ENCODE measurements around the gene ATXN10. TPM values are rescaled to one million over a fixed set of nuclear protein-coding genes. Genes with fewer than 3 reads are reported as not detected.
"Not testable (repeated sequence)": the region's sequence is repeated elsewhere in the genome, so short reads cannot be mapped to it uniquely, and the experiment has no call there.

The ATXN10 gene
- total RNA-seq, 1 experiment from 2014 or later, result 122 TPM

GRCh38 chr22:45784357-45785277 lies 113.0 kb downstream of the ATXN10 start:
- DNase-seq (ENCODE audit: low read depth), result peak; percentile 29

- peak; percentile 63 for DNase-seq (ENCODE audit: low read depth)
Measured at GRCh38 chr22:45785458-45785857, 113.8 kb downstream of the ATXN10 start.

GRCh38 chr22:45786726-45787125 lies 115.1 kb downstream of the ATXN10 start:
- no peak for DNase-seq (ENCODE audit: low read depth)

- DNase-seq (ENCODE audit: low read depth), result no peak
Measured at GRCh38 chr22:45787759-45788158, 116.1 kb downstream of the ATXN10 start.

- DNase-seq (ENCODE audit: low read depth), result no peak
Measured at GRCh38 chr22:45788522-45788921, 116.9 kb downstream of the ATXN10 start.

- DNase-seq (ENCODE audit: low read depth), result no peak
Measured at GRCh38 chr22:45790401-45790800, 118.8 kb downstream of the ATXN10 start.

- DNase-seq (ENCODE audit: low read depth), result no peak
Measured at GRCh38 chr22:45793161-45793560, 121.5 kb downstream of the ATXN10 start.

DNA sequence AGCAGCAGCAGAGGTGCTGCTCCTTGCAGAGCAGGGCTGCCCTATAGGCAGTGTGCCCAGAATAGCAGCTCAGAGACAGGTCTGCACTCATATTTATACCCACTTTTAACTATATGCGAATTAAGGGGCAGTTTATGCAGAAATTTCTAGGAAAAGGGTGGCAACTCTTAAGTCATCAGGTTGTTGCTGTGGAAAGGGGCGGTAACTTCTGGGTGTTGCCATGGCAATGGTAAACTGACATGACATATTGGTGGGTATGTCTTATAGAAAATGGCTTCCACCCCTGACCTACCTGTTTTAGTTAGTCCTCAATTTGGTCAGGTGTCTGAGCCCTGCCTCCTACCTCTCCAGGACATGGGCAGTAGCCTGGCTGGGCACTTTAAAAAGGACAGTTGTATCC lies 122.3 kb downstream of the ATXN10 start:
- no peak for DNase-seq (ENCODE audit: low read depth)

- DNase-seq (ENCODE audit: low read depth), result not testable (repeated sequence)
Measured at GRCh38 chr22:45796009-45796408, 124.4 kb downstream of the ATXN10 start.

DNA sequence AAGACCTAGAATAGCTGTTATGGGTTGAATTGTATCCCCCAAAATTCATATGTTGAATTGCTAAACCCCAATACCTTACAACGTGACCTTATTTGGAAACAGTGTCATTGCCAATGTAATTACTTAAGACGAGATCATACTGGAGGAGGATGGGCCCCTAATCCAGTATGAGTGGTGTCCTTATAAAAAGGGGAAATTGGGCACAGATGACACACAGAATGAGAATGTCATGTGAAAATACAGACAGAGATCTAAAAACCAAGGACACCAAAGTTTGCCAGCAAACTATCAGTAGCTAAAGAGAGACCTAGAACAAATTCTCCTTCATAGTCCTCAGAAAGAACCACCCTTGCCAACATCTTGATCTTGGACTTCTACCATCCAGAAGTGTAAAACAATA lies 127.7 kb downstream of the ATXN10 start:
- DNase-seq (ENCODE audit: low read depth), result peak; percentile 20

GRCh38 chr22:45802054-45802453 lies 130.4 kb downstream of the ATXN10 start:
- DNase-seq (ENCODE audit: low read depth), result no peak

DNA sequence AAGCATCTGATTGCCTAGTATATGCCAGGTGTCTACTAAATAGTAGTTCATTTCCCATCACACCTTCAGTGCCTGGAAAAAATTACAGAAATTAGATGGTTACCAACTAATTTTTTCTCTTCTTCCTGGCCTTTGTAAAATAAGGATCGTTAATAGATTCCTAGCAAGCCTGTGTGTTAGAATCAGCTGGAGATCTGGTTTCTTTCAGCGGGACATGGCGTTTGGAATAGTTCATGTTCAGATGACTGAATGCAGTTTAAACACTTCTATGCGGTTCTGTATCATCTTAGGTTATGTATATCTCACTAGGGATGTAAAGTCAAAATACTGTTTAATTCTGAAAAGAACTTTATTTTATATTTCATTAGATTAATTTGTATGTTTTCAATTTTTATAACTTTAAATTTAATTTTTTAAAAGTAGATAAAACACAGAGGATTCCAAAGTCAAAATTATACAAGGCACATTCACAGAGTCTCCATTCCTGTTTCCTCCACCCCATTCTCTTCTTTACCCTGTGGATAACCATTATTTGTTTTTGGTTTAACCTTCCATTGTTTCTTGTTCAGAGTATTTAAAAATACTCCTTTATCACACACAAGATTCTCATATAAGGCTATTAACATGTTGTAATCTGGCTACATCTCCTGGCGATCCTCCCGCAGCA lies 132.8 kb downstream of the ATXN10 start:
- peak; percentile 29 for DNase-seq (ENCODE audit: low read depth)

- DNase-seq (ENCODE audit: low read depth), result peak; percentile 97
Measured at GRCh38 chr22:45804986-45805325, 133.3 kb downstream of the ATXN10 start.

- peak; percentile 58 for DNase-seq (ENCODE audit: low read depth)
Measured at GRCh38 chr22:45805413-45805812, 133.8 kb downstream of the ATXN10 start.

GRCh38 chr22:45807156-45807915 lies 135.7 kb downstream of the ATXN10 start:
- DNase-seq (ENCODE audit: low read depth), result peak; percentile 51

DNA sequence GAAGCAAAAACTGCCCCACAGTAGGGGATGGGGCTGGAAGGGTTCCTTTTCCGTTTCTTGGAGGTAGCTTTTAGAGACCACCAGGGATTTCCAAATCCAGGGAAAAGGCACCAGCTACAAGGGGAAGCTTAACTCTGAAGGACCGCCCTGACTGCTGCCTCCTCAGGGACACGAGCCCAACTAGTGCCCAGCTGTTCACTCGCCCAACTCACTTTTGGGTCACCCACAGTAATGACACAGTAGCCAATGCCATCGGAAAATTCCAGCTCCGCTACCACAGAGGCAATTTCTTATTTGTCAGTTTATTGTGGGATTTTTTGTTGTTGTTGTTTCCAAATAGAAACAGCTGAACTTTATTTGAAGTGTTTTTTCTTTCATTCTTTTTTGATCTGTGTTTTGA lies 141.3 kb downstream of the ATXN10 start:
- no peak for DNase-seq (ENCODE audit: low read depth)

DNA sequence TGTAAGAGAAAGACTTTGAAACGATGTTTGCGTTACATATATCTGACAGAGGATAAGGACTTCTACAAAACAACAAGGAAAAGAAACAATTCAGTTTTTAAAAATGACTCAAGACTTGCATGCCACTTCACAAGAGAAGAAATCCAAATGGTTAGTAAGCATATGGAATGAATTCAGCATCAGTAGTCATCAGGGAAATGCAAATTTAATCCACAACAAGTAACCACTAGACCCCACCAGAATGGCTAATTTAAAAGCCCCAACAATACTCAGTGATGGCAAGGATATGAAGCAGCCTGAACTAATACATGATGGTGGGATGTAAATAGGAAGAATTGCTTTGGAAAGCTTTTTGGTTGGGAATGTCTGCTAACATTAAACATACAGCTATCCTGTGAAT lies 142.6 kb downstream of the ATXN10 start:
- DNase-seq (ENCODE audit: low read depth), result no peak

- DNase-seq (ENCODE audit: low read depth), result no peak
Measured at GRCh38 chr22:45816776-45817175, 145.1 kb downstream of the ATXN10 start.

DNA sequence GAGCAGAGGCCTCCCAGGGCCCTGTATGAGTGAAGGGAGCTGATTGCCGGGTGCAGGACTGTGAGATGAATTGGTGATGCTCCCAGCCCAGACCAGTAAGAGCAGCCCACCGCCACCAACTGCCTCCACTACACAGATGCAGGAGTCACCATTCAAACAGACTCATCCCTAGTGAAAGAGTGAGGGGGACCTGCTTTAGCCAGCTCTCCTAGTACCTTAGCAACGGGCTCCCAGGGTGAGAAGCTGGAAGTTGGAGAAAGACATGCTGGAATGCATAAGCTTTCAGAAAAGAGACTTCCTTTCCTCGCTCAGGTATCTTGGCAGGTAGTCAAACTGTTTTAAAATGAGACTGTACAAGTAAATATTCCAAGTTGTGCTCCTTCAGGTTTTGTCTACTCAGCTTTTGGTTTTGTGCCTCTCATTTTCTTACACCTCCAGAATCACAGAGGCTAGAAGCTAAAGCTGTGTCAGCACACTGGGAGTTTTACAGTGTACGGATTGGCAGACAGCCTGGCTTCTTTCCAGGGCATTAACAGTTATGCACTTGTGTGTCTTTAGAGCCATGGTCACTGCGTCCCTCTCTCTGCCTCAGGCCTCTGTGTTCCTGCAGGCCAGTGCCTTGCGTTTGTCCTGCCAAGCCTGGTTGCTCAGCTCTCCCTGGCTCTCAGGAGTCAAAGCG lies 146.2 kb downstream of the ATXN10 start:
- DNase-seq (ENCODE audit: low read depth), result peak; percentile 22

DNA sequence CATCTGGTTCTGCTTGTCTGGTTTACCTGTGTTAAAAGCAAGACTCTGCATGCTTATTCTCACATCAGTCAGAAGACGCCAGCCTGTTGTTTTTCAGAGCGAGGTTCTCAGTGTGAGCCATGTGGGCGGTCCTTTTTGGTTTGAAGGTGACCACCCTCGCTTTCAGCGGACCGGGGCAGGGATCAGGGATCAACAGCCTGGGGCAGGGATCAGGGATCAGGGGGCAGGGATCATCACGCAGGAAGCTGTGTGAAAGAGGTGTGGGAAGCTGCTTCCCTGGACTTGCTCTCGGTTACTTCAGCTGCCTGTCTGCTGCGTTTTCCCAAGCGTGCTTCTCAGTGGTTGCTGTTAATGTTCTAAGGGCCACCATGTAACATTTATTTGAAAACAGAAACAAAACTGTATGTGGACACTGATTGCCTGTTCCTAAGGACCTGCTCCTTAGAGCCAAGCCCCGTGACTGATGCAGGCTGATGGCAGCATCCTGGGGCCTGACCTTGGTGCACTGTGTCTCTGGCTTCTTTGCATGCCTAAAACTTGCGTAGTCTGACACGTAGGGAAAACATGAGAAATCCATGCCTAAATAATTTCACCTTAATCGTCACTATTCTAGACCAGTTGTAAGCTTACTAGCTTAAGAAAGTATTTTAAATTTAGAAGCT lies 146.9 kb downstream of the ATXN10 start:
- DNase-seq (ENCODE audit: low read depth), result no peak

GRCh38 chr22:45819305-45819704 lies 147.7 kb downstream of the ATXN10 start:
- no peak for DNase-seq (ENCODE audit: low read depth)
